Chondrocyte (in vitro differentiated cells): ENCODE data around the gene KIF5A. TPM values are rescaled to one million over a fixed set of nuclear protein-coding genes. Genes with fewer than 3 reads are reported as not detected.
A peak's percentile ranks its signal among the peaks of the same experiment; 100 is the strongest.

Experiments
- DNase-seq: peaks from one replicate; pipeline ENCODE4 v3.0.0; 2021; ENCODE audit warnings: mixed read lengths, low spot score
- H3K27ac Mint-ChIP-seq: one replicate; pipeline ENCODE4 v1.8.0; 2021; ENCODE audit warnings: mild to moderate bottlenecking, moderate library complexity, mixed read lengths; ENCODE audit not compliant: unreplicated experiment
- H3K27me3 Mint-ChIP-seq: 2 replicates; pipeline ENCODE4 v1.8.0; 2021; ENCODE audit warnings: low read depth, mixed read lengths
- H3K36me3 Mint-ChIP-seq: 2 replicates; pipeline ENCODE4 v1.8.0; 2021; ENCODE audit warnings: low read depth, mixed read lengths
- H3K4me1 Mint-ChIP-seq: 2 replicates; pipeline ENCODE4 v1.8.0; 2021; ENCODE audit warnings: low read depth, mild to moderate bottlenecking, mixed read lengths
- H3K4me3 Mint-ChIP-seq: one replicate; pipeline ENCODE4 v1.8.0; 2021; ENCODE audit warnings: mild to moderate bottlenecking, moderate library complexity, mixed read lengths; ENCODE audit not compliant: unreplicated experiment
- H3K9me3 Mint-ChIP-seq: 2 replicates; pipeline ENCODE4 v1.8.0; 2021; ENCODE audit warnings: low read depth, mixed read lengths
- total RNA-seq: library from RNA; stranded (reverse); gene quantifications from 3 replicates; pipeline ENCODE4 v1.2.1, GENCODE V29; 2021
- TF ChIP-seq, protein P1 (sequence below): fragments of 200-600 bp; sonication (generic); IDR thresholded peaks from 2 replicates; pipeline ENCODE4 v1.5.0; 2021; ENCODE audit warnings: antibody characterized with exemption, mild to moderate bottlenecking, moderate library complexity

KIF5A gene
- total RNA-seq, 1 donor from 2014 or later: 3.5 TPM

GRCh38 chr12:57605811-57606311 lies 56.0 kb downstream of the KIF5A start:
- DNase-seq: no peak
- peak overlapping the region; percentile 84 for H3K27ac Mint-ChIP-seq
- TF ChIP-seq, protein P1, sequence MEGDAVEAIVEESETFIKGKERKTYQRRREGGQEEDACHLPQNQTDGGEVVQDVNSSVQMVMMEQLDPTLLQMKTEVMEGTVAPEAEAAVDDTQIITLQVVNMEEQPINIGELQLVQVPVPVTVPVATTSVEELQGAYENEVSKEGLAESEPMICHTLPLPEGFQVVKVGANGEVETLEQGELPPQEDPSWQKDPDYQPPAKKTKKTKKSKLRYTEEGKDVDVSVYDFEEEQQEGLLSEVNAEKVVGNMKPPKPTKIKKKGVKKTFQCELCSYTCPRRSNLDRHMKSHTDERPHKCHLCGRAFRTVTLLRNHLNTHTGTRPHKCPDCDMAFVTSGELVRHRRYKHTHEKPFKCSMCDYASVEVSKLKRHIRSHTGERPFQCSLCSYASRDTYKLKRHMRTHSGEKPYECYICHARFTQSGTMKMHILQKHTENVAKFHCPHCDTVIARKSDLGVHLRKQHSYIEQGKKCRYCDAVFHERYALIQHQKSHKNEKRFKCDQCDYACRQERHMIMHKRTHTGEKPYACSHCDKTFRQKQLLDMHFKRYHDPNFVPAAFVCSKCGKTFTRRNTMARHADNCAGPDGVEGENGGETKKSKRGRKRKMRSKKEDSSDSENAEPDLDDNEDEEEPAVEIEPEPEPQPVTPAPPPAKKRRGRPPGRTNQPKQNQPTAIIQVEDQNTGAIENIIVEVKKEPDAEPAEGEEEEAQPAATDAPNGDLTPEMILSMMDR: no peak
- no peaks in the 10 kb centered on the region for H3K9me3 Mint-ChIP-seq
- H3K36me3 Mint-ChIP-seq: peaks cover 11% of the 10 kb centered on the region
- peaks cover 43% of the 10 kb centered on the region for H3K4me1 Mint-ChIP-seq
- no peaks in the 10 kb centered on the region for H3K27me3 Mint-ChIP-seq
- peak overlapping the region; percentile 77 for H3K4me3 Mint-ChIP-seq

DNA sequence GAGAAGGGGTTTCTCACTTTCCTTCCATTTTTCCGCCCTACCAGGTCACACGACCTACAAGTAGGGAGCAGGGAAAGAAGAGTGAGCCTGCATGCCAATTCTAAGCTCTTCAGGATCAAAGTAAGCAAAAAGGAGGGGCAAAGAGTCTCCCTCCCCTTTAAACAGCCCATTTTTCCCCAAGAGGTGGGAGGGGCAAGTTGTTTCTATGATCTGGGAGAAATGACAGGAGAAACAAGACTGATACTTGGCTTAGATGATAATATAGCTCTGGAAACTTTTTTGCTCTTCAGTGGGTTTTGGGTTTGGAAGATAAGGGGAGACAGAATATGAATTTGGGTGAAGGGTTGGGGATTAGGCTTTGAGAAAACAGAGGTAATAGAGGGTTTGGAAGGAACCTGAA lies 56.6 kb downstream of the KIF5A start:
- H3K4me3 Mint-ChIP-seq: no peak overlapping the region

DNA sequence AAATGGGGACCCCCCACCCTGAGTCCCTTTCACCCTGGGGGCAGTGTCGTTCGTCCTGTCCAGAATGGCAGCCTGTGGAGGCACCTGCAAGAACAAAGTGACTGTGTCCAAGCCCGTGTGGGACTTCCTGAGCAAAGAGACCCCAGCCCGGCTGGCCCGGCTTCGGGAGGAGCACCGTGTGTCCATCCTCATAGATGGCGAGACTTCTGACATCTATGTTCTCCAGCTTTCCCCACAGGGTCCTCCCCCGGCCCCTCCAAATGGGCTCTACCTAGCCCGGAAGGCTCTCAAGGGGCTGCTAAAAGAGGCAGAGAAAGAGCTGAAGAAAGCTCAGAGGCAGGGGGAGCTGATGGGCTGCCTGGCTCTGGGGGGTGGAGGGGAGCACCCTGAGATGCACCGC lies 57.0 kb downstream of the KIF5A start:
- no peak for DNase-seq
- Mint-ChIP-seq H3K36me3 (peaks cover 6% of the 10 kb centered on the region), H3K27me3 (no peaks in the 10 kb centered on the region), H3K4me1 (peaks cover 46% of the 10 kb centered on the region), H3K4me3 (no peak overlapping the region), H3K27ac (no peak overlapping the region), H3K9me3 (no peaks in the 10 kb centered on the region)
- TF ChIP-seq, protein P1: no peak

More for the DNA sequence above, 56.6 kb downstream of the KIF5A start:
- Mint-ChIP-seq H3K27me3 (no peaks in the 10 kb centered on the region), H3K9me3 (no peaks in the 10 kb centered on the region), H3K27ac (no peak overlapping the region), H3K4me1 (peaks cover 45% of the 10 kb centered on the region), H3K36me3 (peaks cover 11% of the 10 kb centered on the region)
- TF ChIP-seq, protein P1: no peak
- DNase-seq: no peak

- no peak for DNase-seq
- peaks cover 51% of the 10 kb centered on the region for H3K4me1 Mint-ChIP-seq
Observed at GRCh38 chr12:57607958-57608663, 58.3 kb downstream of the KIF5A start.

DNA sequence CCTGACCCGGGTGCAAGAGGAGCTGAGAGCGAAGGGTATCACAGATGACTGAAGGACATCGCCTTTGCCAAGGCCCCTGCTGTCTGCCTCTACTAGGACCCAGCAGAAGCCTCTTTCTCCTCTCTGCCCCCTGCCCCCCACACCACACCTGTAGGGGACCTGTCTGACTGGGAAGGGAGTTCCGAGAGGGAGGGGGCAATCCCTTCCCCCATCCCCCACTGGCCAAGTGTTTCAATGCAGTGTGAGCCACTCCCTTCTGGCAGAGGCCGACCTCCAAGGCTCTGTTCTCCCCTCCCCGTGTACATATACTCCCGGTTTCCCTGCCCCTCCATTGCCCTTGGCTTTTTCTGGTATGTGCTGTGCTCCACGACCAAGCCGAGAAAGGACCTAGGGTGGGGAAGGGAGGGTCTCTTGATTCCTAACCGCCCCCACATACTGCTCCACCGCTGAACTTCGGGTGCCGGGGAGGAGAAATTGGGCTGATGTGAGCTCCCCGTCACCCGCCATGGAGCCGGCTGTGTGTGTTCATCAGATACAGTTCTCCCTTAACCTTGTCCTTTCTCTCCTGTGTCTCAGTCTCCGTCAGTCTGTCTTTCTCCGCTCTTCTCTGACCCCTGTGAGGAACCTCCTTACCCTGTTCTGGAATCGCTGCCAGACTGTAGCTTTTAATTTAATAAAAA lies 59.4 kb downstream of the KIF5A start:
- DNase-seq: no peak
- Mint-ChIP-seq H3K27me3 (no peaks in the 10 kb centered on the region), H3K4me3 (no peak overlapping the region), H3K27ac (peak overlapping the region; percentile 64), H3K4me1 (peaks cover 41% of the 10 kb centered on the region), H3K9me3 (no peaks in the 10 kb centered on the region), H3K36me3 (peaks cover 2% of the 10 kb centered on the region)
- TF ChIP-seq, protein P1: no peak

More at GRCh38 chr12:57607958-57608663, 58.3 kb downstream of the KIF5A start:
- TF ChIP-seq, protein P1: no peak
- Mint-ChIP-seq H3K27ac (no peak overlapping the region), H3K36me3 (peaks cover 2% of the 10 kb centered on the region), H3K9me3 (no peaks in the 10 kb centered on the region), H3K27me3 (no peaks in the 10 kb centered on the region), H3K4me3 (no peak overlapping the region)
